DMS53 treated with DMSO at 0.1 percent for 48 hours (cell line): Measurements from ENCODE around the gene CYSTM1.

ENCODE experiments used
- DNase-seq: peaks from one replicate; lab custom pipeline; 2025; ENCODE audit not compliant: unreplicated experiment; lab: John Stamatoyannopoulos, UW

The CYSTM1 gene

DNA sequence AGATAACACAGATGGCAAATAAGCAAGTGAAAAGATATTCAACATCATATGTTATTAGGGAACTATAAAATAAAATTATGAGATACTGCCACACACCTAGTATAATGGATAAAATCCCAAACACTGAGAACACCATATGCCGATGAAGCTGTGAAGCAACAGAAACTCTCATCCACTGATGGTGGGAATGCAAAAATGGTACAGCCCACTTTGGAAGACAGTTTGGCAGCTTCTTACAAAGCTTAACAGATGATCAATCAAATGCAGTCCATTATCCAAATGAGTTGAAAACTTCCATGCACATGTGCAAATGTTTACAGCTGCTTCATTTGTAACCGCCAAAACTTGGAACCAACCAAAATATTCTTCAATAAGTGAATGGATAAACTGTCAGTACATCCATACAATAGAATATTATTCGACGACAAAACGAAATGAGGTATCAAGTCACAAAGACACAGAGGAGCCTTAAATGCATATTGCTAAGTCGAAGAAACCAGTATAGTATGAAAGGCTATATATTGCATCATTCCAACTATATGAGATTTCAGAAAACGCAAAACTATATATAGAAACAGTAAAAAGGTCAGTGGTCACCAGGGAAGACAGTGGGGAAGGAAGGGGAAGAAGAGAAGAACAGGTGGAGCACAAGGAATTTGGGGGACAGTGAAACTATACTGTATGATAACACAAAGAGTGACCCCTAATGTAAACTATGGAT lies 113.0 kb downstream of the CYSTM1 start:
- DNase-seq: no peak

DNA sequence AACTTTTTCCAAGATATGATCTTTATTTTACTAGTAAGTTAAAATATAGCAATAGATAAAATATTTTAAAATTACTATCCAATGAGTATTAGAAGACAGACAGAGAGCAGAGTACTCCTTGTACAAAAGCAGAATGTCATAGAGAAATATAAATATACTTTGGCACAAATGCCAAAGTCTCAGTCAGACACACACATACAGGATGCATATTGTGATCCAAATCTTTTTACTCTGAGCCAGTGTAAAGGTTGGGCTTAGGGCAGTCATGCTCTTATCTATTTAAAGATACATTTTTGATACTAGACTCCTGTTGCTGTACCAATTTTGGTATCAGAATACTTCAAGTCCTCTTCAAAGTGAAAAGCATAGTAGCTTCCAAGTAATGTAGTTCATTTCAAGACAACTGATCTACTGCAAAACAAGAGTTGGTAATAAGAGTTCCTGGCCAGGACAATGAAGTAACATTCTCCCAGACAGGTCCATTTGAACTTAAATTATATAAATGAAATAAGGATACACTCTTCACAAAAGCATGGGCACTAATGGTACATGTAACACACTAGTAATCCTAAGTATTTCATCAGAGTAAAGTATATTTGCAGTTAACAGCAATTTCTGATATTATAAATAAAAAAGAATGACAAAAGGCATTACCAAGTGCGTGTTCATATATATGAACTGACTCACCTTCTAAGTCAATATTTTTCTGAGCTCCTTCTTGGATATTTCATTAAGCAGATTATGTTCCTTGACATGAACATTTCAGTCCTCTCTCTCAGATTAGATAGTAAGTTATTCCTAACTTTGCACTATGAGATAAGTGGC lies 117.4 kb downstream of the CYSTM1 start:
- no peak for DNase-seq
